Gastroesophageal sphincter (tissue), 2 donors: ENCODE measurements around the gene CFAP119.

Experiments
- POLR2A ChIP-seq, 2 donors: fragments of 450-650 bp; IDR thresholded peaks; one replicate each; pipeline ENCODE4 v1.6.1; 2017; ENCODE audit warnings: antibody characterized with exemption in 2 of 2, mild to moderate bottlenecking in 2 of 2, moderate library complexity in 1 of 2
- POLR2AphosphoS5 ChIP-seq: sonication (generic); formaldehyde crosslinking; IDR thresholded peaks from one replicate; pipeline ENCODE4 v1.6.1; 2017; ENCODE audit warnings: antibody characterized with exemption

DNA sequence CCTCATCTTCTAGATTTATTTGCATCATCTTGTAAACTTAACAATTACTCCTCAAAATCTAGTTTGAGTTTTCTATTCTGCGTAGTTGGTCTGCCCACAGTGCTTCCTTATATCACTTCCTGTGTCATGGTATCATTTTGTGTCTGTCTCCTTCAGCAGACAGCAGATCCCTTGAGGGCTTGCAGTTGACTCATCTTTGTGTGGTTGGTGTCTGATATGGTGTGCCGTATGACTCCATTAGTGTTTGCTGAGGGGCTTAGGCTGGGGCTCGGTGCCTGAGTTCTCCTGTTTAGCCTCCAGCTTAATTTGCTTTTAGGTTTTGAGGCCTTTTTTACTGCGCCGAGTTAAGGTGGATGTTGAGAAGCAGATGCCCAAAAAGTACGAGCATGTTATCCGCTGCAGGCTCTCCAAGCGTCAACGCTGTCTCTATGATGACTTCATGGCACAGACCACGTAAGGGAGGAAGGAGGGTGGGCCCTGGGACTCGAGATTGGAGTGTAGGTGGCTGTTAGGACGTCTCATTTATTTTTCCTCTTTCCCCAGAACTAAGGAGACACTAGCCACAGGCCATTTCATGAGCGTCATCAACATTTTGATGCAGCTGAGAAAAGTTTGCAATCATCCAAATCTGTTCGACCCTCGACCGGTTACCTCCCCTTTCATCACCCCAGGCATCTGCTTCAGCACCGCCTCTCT, 46.0 kb downstream of the CFAP119 start:
- TF ChIP-seq POLR2AphosphoS5 (no peak), POLR2A (IDR thresholded peaks at IDR 0.05) (no peak)
